Measurements from ENCODE around the gene YAE1. TPM values are rescaled to one million over a fixed set of nuclear protein-coding genes. Genes with fewer than 3 reads are reported as not detected.

The YAE1 gene
- total RNA-seq, 1 experiment from 2014 or later = 21.9 TPM

DNA sequence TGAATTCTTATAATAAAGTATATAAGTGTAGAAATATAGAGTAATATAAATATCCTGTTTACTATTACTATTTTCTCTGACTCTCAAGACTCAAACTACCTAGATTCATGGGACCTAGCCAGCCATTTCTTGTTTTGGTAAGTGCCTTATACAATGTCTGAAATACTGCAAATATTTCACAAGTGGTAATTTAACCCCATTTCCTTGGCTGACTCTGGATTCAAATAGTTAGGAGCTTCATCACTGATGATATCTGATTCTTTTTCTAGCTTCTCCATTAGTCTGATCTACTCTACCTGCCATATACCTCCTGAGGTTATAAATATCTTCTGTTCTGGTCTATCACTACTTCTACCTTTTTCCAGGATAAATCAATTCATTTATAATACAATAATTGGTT, 50.8 kb downstream of the YAE1 start (continued):
- TF ChIP-seq, protein P1, sequence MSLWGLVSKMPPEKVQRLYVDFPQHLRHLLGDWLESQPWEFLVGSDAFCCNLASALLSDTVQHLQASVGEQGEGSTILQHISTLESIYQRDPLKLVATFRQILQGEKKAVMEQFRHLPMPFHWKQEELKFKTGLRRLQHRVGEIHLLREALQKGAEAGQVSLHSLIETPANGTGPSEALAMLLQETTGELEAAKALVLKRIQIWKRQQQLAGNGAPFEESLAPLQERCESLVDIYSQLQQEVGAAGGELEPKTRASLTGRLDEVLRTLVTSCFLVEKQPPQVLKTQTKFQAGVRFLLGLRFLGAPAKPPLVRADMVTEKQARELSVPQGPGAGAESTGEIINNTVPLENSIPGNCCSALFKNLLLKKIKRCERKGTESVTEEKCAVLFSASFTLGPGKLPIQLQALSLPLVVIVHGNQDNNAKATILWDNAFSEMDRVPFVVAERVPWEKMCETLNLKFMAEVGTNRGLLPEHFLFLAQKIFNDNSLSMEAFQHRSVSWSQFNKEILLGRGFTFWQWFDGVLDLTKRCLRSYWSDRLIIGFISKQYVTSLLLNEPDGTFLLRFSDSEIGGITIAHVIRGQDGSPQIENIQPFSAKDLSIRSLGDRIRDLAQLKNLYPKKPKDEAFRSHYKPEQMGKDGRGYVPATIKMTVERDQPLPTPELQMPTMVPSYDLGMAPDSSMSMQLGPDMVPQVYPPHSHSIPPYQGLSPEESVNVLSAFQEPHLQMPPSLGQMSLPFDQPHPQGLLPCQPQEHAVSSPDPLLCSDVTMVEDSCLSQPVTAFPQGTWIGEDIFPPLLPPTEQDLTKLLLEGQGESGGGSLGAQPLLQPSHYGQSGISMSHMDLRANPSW (CRISPR knock-in tag; conservative IDR thresholded peaks at IDR 0.05; ENCODE audit: low read depth) = no peak
- TF ChIP-seq HMGA2 (CRISPR knock-in tag; IDR thresholded peaks at IDR 0.05) (no peak), MYBL2 (CRISPR knock-in tag; IDR thresholded peaks at IDR 0.05) (no peak)
- TF ChIP-seq, protein P2, sequence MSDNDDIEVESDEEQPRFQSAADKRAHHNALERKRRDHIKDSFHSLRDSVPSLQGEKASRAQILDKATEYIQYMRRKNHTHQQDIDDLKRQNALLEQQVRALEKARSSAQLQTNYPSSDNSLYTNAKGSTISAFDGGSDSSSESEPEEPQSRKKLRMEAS (CRISPR knock-in tag; IDR thresholded peaks at IDR 0.05) = no peak

DNA sequence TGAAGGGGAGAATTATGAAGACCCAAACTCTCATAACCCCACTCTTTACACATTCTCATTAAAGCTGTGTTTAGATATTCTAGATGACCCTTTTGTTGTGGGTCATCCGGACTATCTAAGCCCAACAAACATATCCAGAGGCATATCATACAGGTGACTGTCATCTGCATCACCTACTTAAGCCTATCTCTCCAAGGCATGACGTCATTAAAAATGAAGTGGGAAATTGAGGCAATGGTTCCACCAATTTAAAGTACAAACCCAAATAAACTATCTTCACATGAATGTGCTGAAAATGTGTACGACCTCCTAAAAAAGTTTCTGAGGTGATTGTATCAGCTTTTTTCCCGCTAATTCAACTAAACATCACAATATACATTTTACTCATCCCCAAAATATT, 52.7 kb downstream of the YAE1 start:
- POLR2A ChIA-PET = no interaction called here
- no peaks in the 10 kb centered on the region for H3K36me3 Mint-ChIP-seq
- DNase-seq (ENCODE audit: low spot score) = no peak

DNA sequence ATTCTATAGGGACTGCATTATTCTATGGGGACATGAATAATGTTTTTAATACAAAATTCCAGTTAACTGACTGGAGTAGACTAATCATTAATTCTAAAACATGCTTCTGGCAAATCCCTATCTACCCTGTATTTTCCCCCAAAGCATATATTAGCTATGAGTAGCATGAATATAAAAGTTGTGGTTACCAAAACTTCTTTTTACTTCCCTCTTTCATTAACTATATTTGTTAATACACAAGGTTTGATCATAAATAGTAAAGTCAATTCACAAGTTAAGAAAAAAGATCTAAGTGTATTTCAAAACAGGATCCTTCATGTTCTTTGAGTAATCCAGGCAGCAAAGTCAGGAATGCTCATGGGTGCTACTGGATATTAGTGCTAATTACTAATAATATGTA, 54.3 kb downstream of the YAE1 start:
- POLR2A ChIA-PET = no interaction called here
- Mint-ChIP-seq H3K9me3 (no peaks in the 10 kb centered on the region), H3K36me3 (no peaks in the 10 kb centered on the region), H3K4me3 (no peak overlapping the region), H3K4me1 (peaks cover 23% of the 10 kb centered on the region), H3K27ac (no peak overlapping the region), H3K27me3 (ENCODE audit: low read depth) (peaks cover 3% of the 10 kb centered on the region; the same call in 1 of the 2 replicates)
- TF ChIP-seq TEAD1 (CRISPR knock-in tag; IDR thresholded peaks at IDR 0.05) = no peak
- TF ChIP-seq, protein P3, sequence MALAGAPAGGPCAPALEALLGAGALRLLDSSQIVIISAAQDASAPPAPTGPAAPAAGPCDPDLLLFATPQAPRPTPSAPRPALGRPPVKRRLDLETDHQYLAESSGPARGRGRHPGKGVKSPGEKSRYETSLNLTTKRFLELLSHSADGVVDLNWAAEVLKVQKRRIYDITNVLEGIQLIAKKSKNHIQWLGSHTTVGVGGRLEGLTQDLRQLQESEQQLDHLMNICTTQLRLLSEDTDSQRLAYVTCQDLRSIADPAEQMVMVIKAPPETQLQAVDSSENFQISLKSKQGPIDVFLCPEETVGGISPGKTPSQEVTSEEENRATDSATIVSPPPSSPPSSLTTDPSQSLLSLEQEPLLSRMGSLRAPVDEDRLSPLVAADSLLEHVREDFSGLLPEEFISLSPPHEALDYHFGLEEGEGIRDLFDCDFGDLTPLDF (CRISPR knock-in tag; IDR thresholded peaks at IDR 0.05) = no peak
- TF ChIP-seq MXD4 (CRISPR knock-in tag; IDR thresholded peaks at IDR 0.05; ENCODE audit: borderline replicate concordance) = no peak
- no peak for TF ChIP-seq FOXP1 (CRISPR knock-in tag; IDR thresholded peaks at IDR 0.05; ENCODE audit: borderline replicate concordance)
- TF ChIP-seq, protein P4, sequence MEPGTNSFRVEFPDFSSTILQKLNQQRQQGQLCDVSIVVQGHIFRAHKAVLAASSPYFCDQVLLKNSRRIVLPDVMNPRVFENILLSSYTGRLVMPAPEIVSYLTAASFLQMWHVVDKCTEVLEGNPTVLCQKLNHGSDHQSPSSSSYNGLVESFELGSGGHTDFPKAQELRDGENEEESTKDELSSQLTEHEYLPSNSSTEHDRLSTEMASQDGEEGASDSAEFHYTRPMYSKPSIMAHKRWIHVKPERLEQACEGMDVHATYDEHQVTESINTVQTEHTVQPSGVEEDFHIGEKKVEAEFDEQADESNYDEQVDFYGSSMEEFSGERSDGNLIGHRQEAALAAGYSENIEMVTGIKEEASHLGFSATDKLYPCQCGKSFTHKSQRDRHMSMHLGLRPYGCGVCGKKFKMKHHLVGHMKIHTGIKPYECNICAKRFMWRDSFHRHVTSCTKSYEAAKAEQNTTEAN (CRISPR knock-in tag; IDR thresholded peaks at IDR 0.05) = no peak
- TF ChIP-seq, protein P5, sequence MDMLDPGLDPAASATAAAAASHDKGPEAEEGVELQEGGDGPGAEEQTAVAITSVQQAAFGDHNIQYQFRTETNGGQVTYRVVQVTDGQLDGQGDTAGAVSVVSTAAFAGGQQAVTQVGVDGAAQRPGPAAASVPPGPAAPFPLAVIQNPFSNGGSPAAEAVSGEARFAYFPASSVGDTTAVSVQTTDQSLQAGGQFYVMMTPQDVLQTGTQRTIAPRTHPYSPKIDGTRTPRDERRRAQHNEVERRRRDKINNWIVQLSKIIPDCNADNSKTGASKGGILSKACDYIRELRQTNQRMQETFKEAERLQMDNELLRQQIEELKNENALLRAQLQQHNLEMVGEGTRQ (CRISPR knock-in tag; IDR thresholded peaks at IDR 0.05) = no peak
- ATAC-seq (no peak), DNase-seq (ENCODE audit: low spot score) (no peak)
- CTCF ChIA-PET = no interaction called here

More for the DNA sequence above, 52.7 kb downstream of the YAE1 start:
- no peak for TF ChIP-seq FOXP1 (CRISPR knock-in tag; IDR thresholded peaks at IDR 0.05; ENCODE audit: borderline replicate concordance)
- TF ChIP-seq RELA (CRISPR knock-in tag; IDR thresholded peaks at IDR 0.05; ENCODE audit: borderline replicate concordance) = no peak
- TF ChIP-seq, protein P6, sequence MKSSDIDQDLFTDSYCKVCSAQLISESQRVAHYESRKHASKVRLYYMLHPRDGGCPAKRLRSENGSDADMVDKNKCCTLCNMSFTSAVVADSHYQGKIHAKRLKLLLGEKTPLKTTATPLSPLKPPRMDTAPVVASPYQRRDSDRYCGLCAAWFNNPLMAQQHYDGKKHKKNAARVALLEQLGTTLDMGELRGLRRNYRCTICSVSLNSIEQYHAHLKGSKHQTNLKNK (CRISPR knock-in tag; IDR thresholded peaks at IDR 0.05) = no peak
- no peak for TF ChIP-seq TEAD1 (CRISPR knock-in tag; IDR thresholded peaks at IDR 0.05)
- TF ChIP-seq, protein P7, sequence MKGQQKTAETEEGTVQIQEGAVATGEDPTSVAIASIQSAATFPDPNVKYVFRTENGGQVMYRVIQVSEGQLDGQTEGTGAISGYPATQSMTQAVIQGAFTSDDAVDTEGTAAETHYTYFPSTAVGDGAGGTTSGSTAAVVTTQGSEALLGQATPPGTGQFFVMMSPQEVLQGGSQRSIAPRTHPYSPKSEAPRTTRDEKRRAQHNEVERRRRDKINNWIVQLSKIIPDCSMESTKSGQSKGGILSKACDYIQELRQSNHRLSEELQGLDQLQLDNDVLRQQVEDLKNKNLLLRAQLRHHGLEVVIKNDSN (CRISPR knock-in tag; IDR thresholded peaks at IDR 0.05) = no peak
- TF ChIP-seq, protein P4 (CRISPR knock-in tag; IDR thresholded peaks at IDR 0.05) = no peak
- TF ChIP-seq SP1 (CRISPR knock-in tag; conservative IDR thresholded peaks at IDR 0.05) = no peak
- TF ChIP-seq, protein P8, sequence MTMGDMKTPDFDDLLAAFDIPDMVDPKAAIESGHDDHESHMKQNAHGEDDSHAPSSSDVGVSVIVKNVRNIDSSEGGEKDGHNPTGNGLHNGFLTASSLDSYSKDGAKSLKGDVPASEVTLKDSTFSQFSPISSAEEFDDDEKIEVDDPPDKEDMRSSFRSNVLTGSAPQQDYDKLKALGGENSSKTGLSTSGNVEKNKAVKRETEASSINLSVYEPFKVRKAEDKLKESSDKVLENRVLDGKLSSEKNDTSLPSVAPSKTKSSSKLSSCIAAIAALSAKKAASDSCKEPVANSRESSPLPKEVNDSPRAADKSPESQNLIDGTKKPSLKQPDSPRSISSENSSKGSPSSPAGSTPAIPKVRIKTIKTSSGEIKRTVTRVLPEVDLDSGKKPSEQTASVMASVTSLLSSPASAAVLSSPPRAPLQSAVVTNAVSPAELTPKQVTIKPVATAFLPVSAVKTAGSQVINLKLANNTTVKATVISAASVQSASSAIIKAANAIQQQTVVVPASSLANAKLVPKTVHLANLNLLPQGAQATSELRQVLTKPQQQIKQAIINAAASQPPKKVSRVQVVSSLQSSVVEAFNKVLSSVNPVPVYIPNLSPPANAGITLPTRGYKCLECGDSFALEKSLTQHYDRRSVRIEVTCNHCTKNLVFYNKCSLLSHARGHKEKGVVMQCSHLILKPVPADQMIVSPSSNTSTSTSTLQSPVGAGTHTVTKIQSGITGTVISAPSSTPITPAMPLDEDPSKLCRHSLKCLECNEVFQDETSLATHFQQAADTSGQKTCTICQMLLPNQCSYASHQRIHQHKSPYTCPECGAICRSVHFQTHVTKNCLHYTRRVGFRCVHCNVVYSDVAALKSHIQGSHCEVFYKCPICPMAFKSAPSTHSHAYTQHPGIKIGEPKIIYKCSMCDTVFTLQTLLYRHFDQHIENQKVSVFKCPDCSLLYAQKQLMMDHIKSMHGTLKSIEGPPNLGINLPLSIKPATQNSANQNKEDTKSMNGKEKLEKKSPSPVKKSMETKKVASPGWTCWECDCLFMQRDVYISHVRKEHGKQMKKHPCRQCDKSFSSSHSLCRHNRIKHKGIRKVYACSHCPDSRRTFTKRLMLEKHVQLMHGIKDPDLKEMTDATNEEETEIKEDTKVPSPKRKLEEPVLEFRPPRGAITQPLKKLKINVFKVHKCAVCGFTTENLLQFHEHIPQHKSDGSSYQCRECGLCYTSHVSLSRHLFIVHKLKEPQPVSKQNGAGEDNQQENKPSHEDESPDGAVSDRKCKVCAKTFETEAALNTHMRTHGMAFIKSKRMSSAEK (CRISPR knock-in tag; IDR thresholded peaks at IDR 0.05; ENCODE audit: borderline replicate concordance) = no peak
- no peak for TF ChIP-seq SMAD4 (CRISPR knock-in tag; IDR thresholded peaks at IDR 0.05)
- TF ChIP-seq RORB (CRISPR knock-in tag; IDR thresholded peaks at IDR 0.05) = no peak
- no peak for TF ChIP-seq NR1H2 (CRISPR knock-in tag; IDR thresholded peaks at IDR 0.05)
- no peak for TF ChIP-seq NFYB (CRISPR knock-in tag; conservative IDR thresholded peaks at IDR 0.05; ENCODE audit: low read depth)
- Mint-ChIP-seq H3K27me3 (ENCODE audit: low read depth) (peaks cover 3% of the 10 kb centered on the region; the same call in 1 of the 2 replicates), H3K27ac (no peak overlapping the region), H3K9me3 (no peaks in the 10 kb centered on the region), H3K4me3 (no peak overlapping the region), H3K4me1 (peaks cover 11% of the 10 kb centered on the region)
- CTCF ChIA-PET = no interaction called here
- ATAC-seq = no peak

All from WTC11 (cell line).